NCI-H510A treated with DMSO at 0.1 percent for 48 hours (cell line): Measurements from ENCODE around the gene ALCAM.

ENCODE experiments used
- DNase-seq: peaks from one replicate; lab custom pipeline; 2025; lab: John Stamatoyannopoulos, UW

ALCAM gene

GRCh38 chr3:105429034-105429762 lies 62.5 kb downstream of the ALCAM start:
- DNase-seq, result no peak

- DNase-seq, result no peak
These were observed 63.7 kb downstream of the ALCAM start for GRCh38 chr3:105430455-105430854.

DNA sequence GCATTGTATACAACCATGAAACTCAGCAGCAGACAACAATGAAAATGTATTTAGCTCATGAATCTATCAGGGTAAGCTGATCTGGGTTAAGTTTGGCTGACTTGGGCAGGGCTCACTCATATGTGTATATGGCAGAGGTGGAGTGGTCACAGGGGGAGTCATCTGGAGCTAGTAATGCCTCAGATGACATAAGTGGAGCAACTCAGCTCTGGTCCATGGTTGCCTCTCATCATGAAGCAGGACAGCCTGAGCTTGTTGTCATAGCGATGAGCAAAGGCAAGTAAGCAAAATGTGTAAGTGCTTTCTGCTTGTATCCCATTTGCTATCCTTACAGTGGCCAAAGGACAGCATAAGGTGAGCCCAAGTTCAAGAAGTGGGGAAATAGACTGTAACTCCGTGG lies 64.5 kb downstream of the ALCAM start:
- DNase-seq, result no peak

GRCh38 chr3:105435277-105435676 lies 68.6 kb downstream of the ALCAM start:
- no peak for DNase-seq

- DNase-seq, result no peak
These were observed 70.0 kb downstream of the ALCAM start for GRCh38 chr3:105436687-105437086.

- no peak for DNase-seq
These were observed 73.4 kb downstream of the ALCAM start for GRCh38 chr3:105440113-105440512.

DNA sequence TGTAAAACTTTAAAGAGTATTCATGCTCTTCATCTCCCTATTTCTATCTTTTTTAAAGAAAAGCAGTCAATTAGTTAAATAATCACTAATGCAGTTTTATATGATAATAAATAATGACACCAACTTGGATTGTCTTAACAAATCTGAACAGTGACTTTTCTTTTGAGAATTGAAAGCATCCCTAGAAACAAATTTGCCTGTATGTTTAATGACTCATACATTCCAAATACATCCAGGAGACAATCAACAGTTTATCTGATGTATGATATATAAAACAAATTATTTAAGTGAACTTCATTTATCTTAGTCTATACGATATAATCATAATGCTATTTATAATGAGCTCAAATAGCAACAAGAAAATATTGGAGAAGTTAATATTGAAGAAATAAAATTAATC lies 78.0 kb downstream of the ALCAM start:
- DNase-seq, result no peak

- DNase-seq, result no peak
These were observed 81.8 kb downstream of the ALCAM start for GRCh38 chr3:105448338-105448982.

DNA sequence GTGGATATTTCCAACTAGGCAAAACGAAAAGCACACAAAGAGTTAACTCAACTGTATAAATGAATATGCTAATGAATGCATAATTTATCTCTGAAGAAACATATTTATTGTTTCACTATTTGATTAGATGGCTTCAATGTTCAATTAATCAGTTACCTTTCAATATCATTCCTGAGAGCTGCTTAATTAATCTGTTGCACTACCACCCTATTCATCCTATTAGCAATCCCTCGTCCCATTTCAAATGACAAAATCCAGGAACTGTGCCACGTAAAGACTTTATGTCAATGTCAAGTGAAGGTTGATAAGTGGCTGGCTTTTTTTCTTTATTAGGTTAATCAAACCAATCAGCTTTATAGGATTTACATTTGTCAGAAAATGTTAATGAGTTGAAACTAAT lies 82.7 kb downstream of the ALCAM start:
- no peak for DNase-seq

GRCh38 chr3:105456017-105456416 lies 89.3 kb downstream of the ALCAM start:
- no peak for DNase-seq

GRCh38 chr3:105458518-105459215 lies 92.0 kb downstream of the ALCAM start:
- DNase-seq, result no peak

DNA sequence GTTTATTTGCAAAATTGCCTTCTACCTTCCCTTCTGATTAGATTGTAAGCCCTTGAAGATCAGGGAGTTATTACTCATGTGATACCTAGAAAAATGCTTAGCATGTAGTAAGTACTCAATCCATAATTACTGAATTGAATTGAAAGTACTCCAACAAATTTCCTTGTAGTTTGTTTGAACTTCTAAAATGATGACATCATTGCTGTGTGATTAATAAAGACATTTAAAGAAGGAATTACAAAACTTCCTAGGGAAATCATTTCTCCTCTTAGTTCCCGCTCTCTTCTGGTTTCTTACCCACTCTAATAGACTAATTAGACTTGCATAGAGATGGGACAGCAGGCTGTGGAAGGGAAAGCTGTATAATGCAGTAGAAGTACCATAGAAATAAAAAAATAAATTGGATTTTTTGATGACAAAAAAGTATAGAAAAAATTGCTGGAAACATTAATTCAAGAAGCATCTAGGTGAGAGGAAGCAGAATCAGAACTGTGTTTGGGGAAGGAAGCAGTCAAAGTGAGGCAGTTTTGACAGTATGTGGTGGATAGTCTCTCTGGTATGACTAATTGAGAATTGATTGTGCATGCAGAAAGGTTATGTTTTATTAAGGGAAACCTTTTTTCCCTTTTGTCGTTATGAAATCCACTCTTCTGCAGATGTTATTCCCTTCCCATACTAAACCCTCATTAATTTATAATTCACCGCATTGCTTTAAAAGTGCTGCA lies 93.0 kb downstream of the ALCAM start:
- DNase-seq, result no peak

DNA sequence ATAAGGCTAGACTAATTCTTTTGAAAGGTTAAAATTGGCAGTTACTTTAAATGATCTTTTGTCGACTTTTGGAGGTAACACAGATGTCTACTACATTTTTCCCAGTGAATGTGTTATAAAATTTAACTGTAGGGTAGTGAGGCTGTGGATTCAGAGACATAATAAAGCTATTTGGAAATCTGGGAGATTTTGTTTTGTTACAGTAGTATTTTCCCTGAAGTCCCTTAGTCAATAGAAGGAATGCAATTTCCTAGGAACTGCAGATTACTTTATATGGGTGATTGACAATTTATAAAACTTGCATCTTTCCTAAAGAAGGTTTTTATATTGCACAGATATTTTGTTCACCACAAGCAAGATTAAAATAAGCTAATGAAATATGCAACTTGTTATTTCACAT lies 96.9 kb downstream of the ALCAM start:
- no peak for DNase-seq

GRCh38 chr3:105465251-105465853 lies 98.6 kb downstream of the ALCAM start:
- no peak for DNase-seq

- DNase-seq, result no peak
These were observed 99.4 kb downstream of the ALCAM start for GRCh38 chr3:105466072-105466471.

DNA sequence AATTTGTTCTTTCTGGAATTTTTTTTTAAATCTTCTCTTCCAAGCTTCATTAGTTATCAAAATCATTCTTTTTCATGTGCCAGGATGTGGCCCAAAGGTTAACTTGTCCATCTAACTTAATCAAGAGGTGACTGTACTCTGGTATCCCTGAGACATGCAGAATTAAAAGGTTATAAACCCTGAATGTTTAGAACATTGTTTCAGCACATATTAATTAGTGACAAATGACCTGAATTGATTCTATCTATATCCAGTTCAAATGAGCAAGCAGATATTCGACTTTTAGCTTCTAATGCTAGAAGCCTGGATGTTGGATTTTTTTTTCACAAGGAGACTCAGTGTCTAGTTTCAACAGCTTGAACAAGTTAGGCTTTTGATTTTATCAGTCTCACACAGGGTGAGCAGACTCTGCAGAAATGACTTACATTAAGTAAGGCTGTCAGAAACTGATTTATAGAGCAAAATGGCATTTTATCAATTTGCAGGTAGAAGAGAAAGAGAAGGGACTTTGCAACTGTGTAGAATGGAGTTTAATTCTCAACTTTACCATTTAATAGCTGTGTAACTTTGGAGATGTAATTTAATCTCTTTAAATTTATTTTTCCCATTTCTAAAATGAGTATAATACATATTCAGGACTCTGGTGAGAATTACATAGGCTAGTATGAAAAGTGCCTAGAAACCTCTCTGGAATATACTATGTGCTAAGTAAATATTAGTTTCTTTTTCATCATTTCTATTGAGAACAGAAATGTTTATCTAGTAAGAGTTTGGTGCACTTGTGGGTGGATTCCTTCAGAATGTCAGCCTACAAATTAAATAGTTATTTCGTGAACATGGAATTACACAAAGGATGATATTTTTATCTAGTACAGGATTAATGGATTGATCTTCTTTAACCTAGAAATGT lies 100.0 kb downstream of the ALCAM start:
- DNase-seq, result no peak

- DNase-seq, result no peak
These were observed 104.1 kb downstream of the ALCAM start for GRCh38 chr3:105470851-105471250.

GRCh38 chr3:105473521-105474223 lies 107.0 kb downstream of the ALCAM start:
- no peak for DNase-seq

DNA sequence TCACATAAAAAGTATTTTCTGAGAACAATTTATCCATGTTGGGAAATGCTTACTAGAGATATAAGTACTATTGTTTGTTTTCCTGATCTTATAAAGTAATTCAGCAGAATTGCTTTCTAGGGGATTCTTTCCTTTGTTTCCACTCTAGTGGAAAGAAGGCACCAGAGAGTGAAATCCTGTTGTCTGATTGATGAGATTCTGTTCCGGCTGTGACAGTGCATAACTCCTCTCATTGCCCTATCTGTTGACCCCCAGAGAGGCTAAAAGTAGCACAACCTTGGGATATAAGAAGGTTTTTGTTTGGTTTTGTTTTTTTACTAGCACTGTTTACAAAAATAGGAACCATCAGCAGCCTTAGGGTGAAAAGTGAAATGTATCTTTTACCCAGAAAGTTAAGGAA lies 114.1 kb downstream of the ALCAM start:
- no peak for DNase-seq

DNA sequence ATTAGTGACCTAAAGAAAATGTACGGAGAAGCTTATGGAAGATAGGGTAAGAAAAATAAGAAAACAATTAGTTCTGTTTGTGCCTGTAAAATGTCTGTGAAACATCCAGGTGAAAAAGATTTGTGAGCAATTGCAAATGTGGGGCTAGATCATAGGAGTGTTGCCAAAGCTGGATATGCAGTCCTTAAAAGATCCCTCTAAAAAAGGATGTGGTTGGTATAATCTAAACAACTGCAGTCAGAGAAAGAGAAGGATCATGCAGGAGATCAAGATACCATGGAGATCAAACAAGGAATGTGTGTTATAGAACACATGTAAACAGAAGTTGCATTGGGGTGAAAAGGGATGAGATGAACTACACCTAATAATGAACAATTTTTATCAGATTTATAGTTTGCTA lies 116.8 kb downstream of the ALCAM start:
- no peak for DNase-seq
